Body of pancreas (tissue), 4 donors: ENCODE results near the gene SYK.

ENCODE experiments used
- CTCF ChIP-seq, 7 experiments: fragments of 450-650 bp in 4 of 7; fragments of 200-600 bp in 3 of 7; sonication (generic) in 3 of 7; IDR thresholded peaks; one replicate each; pipeline ENCODE4 v1.5.1; 2016 to 2019; ENCODE audit warnings: antibody characterized with exemption in 7 of 7
- POLR2A ChIP-seq, 3 donors: fragments of 450-650 bp; IDR thresholded peaks; one replicate each; pipeline ENCODE4 v1.6.1; 2016; ENCODE audit warnings: antibody characterized with exemption in 3 of 3, mild to moderate bottlenecking in 2 of 3

- TF ChIP-seq POLR2A (IDR thresholded peaks at IDR 0.05) (no peak), CTCF (IDR thresholded peaks at IDR 0.05) (peak in 1 of 7 experiments; percentile 42)
Measured at GRCh38 chr9:90774682-90775081, 26.9 kb upstream of the SYK start.
